Choroid plexus epithelial cell (primary cell): ENCODE measurements around the gene CFP.
A peak's percentile ranks its signal among the peaks of the same experiment; 100 is the strongest.

ENCODE experiments used
- DNase-seq: peaks from one replicate; pipeline ENCODE4 v3.0.0-alpha.2; 2010; ENCODE audit warnings: low read depth
- H3K4me3 ChIP-seq: 2 replicates; pipeline ENCODE4 v1.5.1; 2011; ENCODE audit warnings: low read depth, mild to moderate bottlenecking, control low read depth, low read length, moderate library complexity
- CTCF ChIP-seq: conservative IDR thresholded peaks from 2 replicates; pipeline ENCODE4 v1.5.1; 2011; ENCODE audit warnings: low read depth, mild to moderate bottlenecking, control low read depth, inconsistent platforms, low read length, moderate library complexity

The CFP gene

DNA sequence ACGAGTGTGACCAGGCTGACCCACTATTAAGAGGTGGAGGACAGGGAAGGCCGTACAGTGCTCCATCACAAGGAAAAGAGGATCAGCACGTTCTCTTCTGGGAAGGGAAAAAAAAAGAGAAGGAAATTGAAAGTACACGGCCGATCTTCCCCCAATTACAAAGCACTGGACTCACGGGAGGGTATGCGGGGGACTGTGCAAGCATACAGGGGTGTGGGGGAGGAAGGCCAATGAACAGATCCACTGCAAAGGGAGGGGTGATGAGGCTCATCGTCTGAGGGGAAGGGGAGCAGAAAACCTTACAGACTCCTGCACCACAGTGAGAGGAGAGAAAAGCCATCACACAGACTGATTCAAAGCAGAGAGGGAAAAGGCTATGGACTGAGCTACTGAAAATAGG is 19.5 kb upstream of the CFP start:
- DNase-seq = no peak
- H3K4me3 ChIP-seq = peak overlapping the region; percentile 74
- TF ChIP-seq CTCF = no peak

GRCh38 chrX:47648376-47648775 is 18.6 kb upstream of the CFP start:
- H3K4me3 ChIP-seq = peak overlapping the region; percentile 74

DNA sequence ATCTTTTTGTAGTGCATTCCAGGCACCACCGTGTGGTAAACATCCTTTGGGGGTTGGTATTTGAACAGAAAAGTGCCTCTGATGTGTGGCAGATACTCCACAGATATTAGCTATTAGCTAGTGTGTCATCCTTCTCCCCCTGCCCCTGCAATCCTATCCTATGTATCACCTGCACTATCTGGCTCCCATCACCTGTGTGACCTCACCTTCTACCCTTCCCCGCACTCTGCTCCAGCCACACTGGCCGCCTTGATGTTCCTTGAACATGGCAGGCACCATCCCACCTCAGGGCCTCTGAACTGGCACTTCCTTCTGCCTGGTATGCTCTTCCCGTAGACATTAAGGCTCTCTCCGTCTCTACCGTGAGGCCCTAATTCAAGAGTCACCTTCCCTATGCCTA is 16.9 kb upstream of the CFP start:
- H3K4me3 ChIP-seq = no peak overlapping the region
- no peak for DNase-seq
- no peak for TF ChIP-seq CTCF

More at GRCh38 chrX:47648376-47648775, 18.6 kb upstream of the CFP start:
- TF ChIP-seq CTCF = no peak
- DNase-seq = peak; percentile 86

DNA sequence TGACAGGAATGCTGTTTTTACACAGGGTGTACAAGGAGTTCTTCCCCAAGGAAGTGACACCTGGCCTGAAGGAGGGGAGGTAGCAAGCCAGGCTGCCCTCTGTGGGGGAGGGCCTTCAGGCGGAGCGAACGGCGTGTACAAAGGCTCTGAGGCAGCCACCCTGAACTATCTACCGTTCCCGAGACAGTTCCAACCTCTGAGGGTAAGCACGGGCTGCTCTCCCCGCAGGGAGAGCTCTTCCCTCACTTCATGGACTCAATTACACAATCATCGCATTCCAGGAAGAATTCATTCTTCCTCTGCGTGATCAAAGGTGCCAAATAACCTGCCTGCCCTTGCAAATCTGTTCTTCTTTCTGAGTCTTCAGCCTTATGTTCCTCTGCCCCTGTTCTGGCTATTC is 15.8 kb upstream of the CFP start:
- no peak overlapping the region for H3K4me3 ChIP-seq
- TF ChIP-seq CTCF = peak; percentile 6
- peak; percentile 67 for DNase-seq

DNA sequence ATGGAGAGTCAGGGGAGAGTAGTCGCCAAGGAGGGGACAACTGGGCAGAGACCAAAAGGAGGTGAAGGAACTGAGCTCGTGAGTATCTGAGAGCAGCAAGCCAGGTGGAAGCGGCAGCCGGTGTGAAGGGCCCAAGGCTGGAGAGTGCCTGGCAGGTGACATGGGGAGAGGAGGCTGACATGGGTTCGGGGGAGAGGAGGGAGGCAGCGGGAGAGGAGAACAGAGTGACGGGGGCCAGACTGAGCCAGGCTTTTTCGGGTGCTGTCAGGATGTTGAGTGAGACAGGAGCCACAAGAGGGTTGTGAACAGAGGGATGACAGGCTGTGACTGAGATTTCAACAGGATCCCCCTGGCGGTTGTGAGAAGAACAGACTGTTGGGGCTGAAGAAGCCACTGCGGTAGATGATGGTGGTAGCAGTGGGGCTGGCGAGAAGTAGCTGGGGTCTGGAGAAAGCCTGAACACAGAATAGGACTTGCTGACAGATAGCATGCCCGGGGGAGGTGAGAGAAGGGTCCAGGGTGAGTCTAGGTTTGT is 14.9 kb upstream of the CFP start:
- peak; percentile 57 for TF ChIP-seq CTCF

DNA sequence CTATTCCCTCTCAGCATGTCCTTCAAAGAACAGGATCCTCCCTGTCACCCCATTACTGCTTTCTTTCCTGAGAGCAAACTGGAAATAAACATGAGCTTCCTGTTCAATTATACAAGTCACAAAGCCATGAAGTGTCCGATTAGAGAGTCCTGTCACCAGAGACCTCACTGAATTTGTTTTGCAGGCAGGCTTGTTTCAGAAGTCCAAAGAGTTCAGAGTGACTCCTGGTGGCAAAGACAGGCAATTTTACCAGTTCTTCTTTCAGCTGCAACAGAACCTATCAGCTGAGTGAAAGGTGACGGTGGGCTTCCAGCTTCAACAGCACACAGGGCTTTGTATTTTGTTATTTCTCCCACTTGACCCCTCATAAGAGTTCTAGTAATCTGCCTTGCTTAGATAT is 14.2 kb upstream of the CFP start:
- TF ChIP-seq CTCF = peak; percentile 65
- H3K4me3 ChIP-seq = no peak overlapping the region
- peak; percentile 72 for DNase-seq

More for the DNA sequence above, 14.9 kb upstream of the CFP start:
- H3K4me3 ChIP-seq = no peak overlapping the region
- DNase-seq = peak; percentile 57

- no peak overlapping the region for H3K4me3 ChIP-seq
- no peak for DNase-seq
- no peak for TF ChIP-seq CTCF
These were observed 9.1 kb upstream of the CFP start for GRCh38 chrX:47638816-47639215.
